GM12892 (cell line): ENCODE data around the gene AUH.

Source experiments
- POLR2A ChIP-seq: IDR thresholded peaks from 2 replicates; pipeline ENCODE4 v1.6.1; 2011; ENCODE audit warnings: low read depth, low read length, control low read depth
- POLR2AphosphoS5 ChIP-seq: IDR thresholded peaks from 2 replicates; pipeline ENCODE4 v1.6.1; 2011; ENCODE audit warnings: low read depth, low read length, control low read depth
- TAF1 ChIP-seq: IDR thresholded peaks from 2 replicates; pipeline ENCODE4 v1.6.1; 2011; ENCODE audit warnings: low read depth, mild to moderate bottlenecking, control low read depth, low read length, borderline replicate concordance

DNA sequence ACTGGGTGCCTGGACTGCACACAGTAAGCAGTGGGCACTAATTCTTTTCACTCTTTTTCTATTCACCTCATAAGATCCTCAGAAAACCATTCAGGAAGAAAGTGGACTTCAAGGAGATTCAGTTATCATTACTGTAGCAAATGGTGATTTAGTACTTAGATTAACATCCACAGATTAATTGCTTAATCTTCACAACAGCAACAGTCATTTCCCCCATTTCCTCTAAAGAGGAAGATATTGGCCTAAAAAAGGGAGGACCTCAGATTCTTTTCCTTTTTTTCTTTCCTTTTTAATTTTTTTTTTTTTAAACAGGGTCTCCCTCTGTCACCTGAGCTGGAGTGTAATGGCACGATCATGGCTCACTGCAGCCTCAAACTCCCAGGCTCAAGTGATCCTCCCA is 64.4 kb downstream of the AUH start:
- TF ChIP-seq TAF1 (no peak), POLR2AphosphoS5 (no peak), POLR2A (no peak)
